Subcutaneous abdominal adipose tissue (tissue), 5 donors: ENCODE data around the gene DTX4.

Source experiments
- H3K27ac ChIP-seq: one replicate; pipeline ENCODE4 v1.7.0; 2013; ENCODE audit warnings: low read depth, mild to moderate bottlenecking, inconsistent platforms, low read length, moderate library complexity
- H3K27me3 ChIP-seq, 5 donors: one replicate each; pipeline ENCODE4 v1.7.0; 2013; ENCODE audit warnings: low read length in 5 of 5, inconsistent platforms in 1 of 5; ENCODE audit not compliant: control insufficient read depth in 5 of 5, insufficient read depth in 4 of 5
- H3K36me3 ChIP-seq, 5 donors: one replicate each; pipeline ENCODE4 v1.7.0; 2013; ENCODE audit warnings: low read length in 5 of 5; ENCODE audit not compliant: control insufficient read depth in 5 of 5, insufficient read depth in 5 of 5
- H3K4me1 ChIP-seq, 5 donors: one replicate each; pipeline ENCODE4 v1.7.0; 2013; ENCODE audit warnings: low read length in 5 of 5, mild to moderate bottlenecking in 3 of 5, moderate library complexity in 1 of 5; ENCODE audit not compliant: control insufficient read depth in 5 of 5, insufficient read depth in 5 of 5
- H3K4me3 ChIP-seq, 5 donors: one replicate each; pipeline ENCODE4 v1.7.0; 2013; ENCODE audit warnings: low read length in 5 of 5, low read depth in 1 of 5
- H3K9ac ChIP-seq, 5 donors: one replicate each; pipeline ENCODE4 v1.7.0; 2013; ENCODE audit warnings: low read length in 5 of 5, mild to moderate bottlenecking in 4 of 5, moderate library complexity in 3 of 5
- H3K9me3 ChIP-seq, 5 donors: one replicate each; pipeline ENCODE4 v1.7.0; 2013; ENCODE audit warnings: low read length in 5 of 5; ENCODE audit not compliant: control insufficient read depth in 5 of 5
- donor health status: healthy.
- donor health status: healthy.
- donor health status: healthy.
- donor health status: healthy.
- donor health status: healthy.

The DTX4 gene

GRCh38 chr11:59255281-59255680 is 83.3 kb downstream of the DTX4 start:
- no peak overlapping the region for H3K9ac ChIP-seq
- H3K4me1 ChIP-seq, result peaks cover 0 to 6% (median 0%) of the 10 kb centered on the region in 5 donors
- no peak overlapping the region for H3K4me3 ChIP-seq
- no peaks in the 10 kb centered on the region for H3K36me3 ChIP-seq
- H3K27ac ChIP-seq, result no peak overlapping the region
- no peaks in the 10 kb centered on the region for H3K27me3 ChIP-seq
- H3K9me3 ChIP-seq, result no peaks in the 10 kb centered on the region
